ENCODE measurements around the gene CNTNAP2.

GRCh38 chr7:147151661-147152060 lies 1035.1 kb downstream of the CNTNAP2 start:
- TF ChIP-seq CTCF (IDR thresholded peaks at IDR 0.05; ENCODE audit: insufficient read depth, low read length, poor library complexity, severe bottlenecking) (no peak), EZH2phosphoT487 (conservative IDR thresholded peaks at IDR 0.05; ENCODE audit: low read length) (no peak)
